ENCODE measurements around the gene GNAL.

GNAL gene

DNA sequence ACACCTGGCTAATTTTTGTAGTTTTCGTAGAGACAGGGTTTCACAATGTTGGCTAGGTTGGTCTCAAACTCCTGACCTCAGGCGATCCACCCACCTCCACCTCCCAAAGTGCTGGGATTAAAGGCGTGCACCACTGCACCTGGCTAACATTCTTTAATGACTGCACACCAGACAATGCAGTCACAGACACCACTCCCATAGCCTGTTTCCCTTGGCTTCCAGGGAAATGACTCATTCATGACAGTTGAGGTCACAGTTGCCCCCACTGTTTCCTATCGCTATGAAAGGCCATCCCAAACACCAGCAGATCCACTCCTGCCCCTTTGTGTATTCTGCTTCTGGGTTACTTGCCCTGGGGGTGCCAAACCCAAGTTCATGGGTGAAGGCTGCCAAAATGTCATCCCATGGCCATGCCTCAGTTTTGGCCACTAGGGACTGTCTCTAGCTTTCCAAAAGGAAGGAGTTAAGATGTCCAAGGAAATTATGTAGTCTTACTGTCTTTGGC is 170.9 kb downstream of the GNAL start:
- Histone ChIP-seq H3K36me3 (peaks cover 3 to 12% (median 6%) of the 10 kb centered on the region in 3 donors), H3K27ac (no peak overlapping the region), H3K4me3 (no peak overlapping the region), H3K9me3 (no peaks in the 10 kb centered on the region), H3K4me1 (peaks cover 0 to 18% (median 0%) of the 10 kb centered on the region in 4 donors), H3K27me3 (no peaks in the 10 kb centered on the region)
- TF ChIP-seq, protein P1, sequence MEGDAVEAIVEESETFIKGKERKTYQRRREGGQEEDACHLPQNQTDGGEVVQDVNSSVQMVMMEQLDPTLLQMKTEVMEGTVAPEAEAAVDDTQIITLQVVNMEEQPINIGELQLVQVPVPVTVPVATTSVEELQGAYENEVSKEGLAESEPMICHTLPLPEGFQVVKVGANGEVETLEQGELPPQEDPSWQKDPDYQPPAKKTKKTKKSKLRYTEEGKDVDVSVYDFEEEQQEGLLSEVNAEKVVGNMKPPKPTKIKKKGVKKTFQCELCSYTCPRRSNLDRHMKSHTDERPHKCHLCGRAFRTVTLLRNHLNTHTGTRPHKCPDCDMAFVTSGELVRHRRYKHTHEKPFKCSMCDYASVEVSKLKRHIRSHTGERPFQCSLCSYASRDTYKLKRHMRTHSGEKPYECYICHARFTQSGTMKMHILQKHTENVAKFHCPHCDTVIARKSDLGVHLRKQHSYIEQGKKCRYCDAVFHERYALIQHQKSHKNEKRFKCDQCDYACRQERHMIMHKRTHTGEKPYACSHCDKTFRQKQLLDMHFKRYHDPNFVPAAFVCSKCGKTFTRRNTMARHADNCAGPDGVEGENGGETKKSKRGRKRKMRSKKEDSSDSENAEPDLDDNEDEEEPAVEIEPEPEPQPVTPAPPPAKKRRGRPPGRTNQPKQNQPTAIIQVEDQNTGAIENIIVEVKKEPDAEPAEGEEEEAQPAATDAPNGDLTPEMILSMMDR (IDR thresholded peaks at IDR 0.05): no peak
- intact Hi-C loops (cut with DNase I; ENCODE audit: low total_unique reads): loop anchor here (10.0 kb wide), 2 partner anchors 45 to 685 kb away; partner anchors contain the start of gene MPPE1
- DNase-seq: no peak

DNA sequence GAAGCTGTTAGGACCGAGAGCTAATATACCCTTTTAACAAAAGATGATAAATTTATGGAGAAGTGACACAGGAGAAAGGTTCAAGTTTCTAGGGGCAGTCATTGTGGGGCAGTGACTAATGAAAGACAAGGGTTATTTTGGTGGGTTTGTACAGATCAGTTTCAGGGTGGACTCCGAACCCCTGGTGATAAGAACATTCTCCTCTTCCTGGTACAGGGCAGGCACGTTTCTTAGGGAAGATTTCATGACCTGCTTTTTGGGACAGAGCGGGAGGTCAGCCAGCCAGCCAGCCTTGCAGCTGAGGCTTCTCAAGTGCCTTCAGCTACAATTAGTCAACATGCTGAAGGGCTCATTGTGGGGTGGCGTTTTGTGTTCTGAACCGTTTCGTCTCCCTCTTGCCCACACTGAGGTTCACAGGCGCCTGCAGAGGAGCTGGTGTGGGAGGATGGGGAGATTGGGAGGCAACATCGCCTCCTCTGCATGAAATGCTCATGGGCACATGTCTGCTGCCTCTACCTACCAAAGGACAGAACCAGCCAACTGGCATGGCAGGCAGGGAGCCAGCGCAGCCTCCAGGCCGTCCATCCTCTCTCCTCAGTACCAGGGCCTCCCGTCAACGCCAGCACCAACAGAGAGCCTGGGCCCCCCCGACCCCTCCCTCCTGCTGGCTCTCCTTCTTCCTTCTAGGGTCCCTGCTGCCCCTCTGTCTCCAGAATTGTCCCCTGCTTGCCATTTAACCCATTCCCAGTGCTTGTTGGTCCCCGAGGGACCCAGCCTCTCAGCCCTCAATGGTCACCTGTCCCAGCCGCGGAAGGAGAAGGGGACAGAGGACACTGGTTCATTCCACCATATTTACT is 171.8 kb downstream of the GNAL start:
- TF ChIP-seq, protein P1 (IDR thresholded peaks at IDR 0.05): no peak
- H3K4me3 ChIP-seq: no peak overlapping the region
- H3K36me3 ChIP-seq: peaks cover 0 to 7% (median 5%) of the 10 kb centered on the region in 3 donors
- no peak for DNase-seq
- peaks cover 0 to 18% (median 0%) of the 10 kb centered on the region in 4 donors for H3K4me1 ChIP-seq
- no peaks in the 10 kb centered on the region for H3K27me3 ChIP-seq
- intact Hi-C loops (cut with DNase I; ENCODE audit: low total_unique reads): no loop called here
- H3K27ac ChIP-seq: no peak overlapping the region
- no peaks in the 10 kb centered on the region for H3K9me3 ChIP-seq

DNA sequence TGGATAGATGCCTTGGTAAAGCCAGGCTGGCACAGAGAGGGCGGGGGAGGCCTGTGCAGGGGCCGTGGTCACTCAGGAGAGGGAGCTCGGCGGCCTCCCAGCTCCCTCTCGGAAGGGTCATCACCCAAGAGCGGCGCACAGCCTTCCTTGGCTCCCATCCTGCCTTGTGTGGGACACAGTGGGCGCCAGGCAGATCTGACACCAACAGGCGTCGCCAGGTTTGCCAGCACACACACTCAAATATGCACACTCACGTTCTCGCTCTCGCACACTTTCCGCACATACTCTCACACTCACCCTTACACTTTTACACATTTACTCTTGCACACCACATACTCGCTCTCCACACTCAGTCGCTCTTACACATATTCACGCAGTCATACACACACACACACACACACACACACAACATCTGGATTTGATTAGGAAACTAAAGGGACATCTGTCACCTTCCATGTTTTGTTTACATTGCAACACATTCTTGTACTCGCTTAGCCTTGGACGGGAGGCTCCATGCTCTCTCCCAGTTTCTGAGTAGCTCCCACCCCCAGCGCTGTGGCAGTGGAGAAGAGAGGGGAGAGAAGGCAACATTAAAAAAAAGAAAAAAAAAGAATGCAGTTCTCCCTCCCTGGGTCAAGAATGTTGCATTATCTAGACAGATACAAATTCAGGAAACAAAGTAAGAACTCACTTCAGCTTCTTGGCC is 172.7 kb downstream of the GNAL start:
- no peak for DNase-seq
- Histone ChIP-seq H3K4me3 (no peak overlapping the region), H3K27me3 (no peaks in the 10 kb centered on the region), H3K9me3 (no peaks in the 10 kb centered on the region), H3K27ac (no peak overlapping the region), H3K4me1 (peaks cover 0 to 9% (median 0%) of the 10 kb centered on the region in 4 donors), H3K36me3 (peaks cover 0 to 7% (median 3%) of the 10 kb centered on the region in 3 donors)
- TF ChIP-seq, protein P1 (IDR thresholded peaks at IDR 0.05): no peak
- intact Hi-C loops (cut with DNase I; ENCODE audit: low total_unique reads): no loop called here

DNA sequence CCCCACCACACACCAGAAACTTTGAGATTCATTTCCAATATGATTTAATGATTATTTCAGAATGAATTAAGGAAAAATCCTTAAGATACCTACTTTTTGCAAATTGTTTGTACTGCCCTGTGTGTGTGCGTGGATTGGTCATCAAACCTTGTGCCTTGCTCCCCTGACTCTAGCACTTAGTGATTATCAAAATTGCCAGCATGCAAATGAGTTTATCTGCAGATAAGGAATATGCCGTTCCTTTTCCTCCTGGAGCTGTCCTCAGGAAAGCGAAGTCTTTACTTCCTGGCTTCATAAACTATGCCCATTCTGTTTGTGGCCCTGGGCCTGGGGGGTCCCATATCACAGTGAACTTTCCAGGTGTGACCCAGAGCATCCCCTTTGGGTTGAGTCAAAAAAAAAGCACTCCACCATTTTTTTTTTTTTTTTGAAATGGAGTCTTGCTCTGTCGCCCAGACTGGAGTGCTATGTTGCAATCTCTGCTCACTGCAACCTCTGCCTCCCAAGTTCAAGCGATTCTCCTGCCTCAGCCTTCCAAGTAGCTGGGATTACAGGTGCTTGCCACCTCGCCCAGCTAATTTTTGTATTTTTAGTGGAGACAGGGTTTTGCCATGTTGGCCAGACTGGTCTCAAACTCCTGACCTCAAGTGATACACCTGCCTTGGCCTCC is 173.5 kb downstream of the GNAL start:
- no peaks in the 10 kb centered on the region for H3K9me3 ChIP-seq
- intact Hi-C loops (cut with DNase I; ENCODE audit: low total_unique reads): no loop called here
- H3K36me3 ChIP-seq: peaks cover 0 to 7% (median 3%) of the 10 kb centered on the region in 3 donors
- no peak overlapping the region for H3K4me3 ChIP-seq
- H3K27me3 ChIP-seq: no peaks in the 10 kb centered on the region
- no peak overlapping the region for H3K27ac ChIP-seq
- no peak for DNase-seq
- TF ChIP-seq, protein P1 (IDR thresholded peaks at IDR 0.05): no peak
- H3K4me1 ChIP-seq: peaks cover 0 to under 1% (median 0%) of the 10 kb centered on the region in 4 donors

DNA sequence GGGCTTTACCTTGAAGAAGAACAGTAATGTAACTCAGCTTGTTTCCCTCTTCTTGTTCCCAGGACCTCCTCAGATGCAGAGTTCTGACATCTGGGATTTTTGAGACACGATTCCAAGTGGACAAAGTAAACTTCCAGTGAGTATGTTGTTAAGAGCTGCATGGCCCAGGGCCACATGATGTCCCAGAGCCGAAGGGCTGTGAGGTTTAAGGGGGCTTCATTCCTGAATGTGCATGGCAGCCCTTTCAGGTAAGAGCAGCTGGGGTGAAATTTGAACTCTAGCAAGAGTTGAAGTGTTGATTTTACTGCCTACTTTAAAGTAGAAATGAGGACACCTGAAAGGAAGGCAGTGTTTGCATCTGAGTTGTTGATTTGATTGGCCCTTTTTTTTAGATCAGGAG is 175.4 kb downstream of the GNAL start:
- intact Hi-C loops (cut with DNase I; ENCODE audit: low total_unique reads): no loop called here

More for the DNA sequence above, 175.4 kb downstream of the GNAL start:
- TF ChIP-seq, protein P1 (IDR thresholded peaks at IDR 0.05): no peak
- H3K4me3 ChIP-seq: no peak overlapping the region
- no peaks in the 10 kb centered on the region for H3K4me1 ChIP-seq
- no peak for DNase-seq
- H3K9me3 ChIP-seq: no peaks in the 10 kb centered on the region
- H3K27me3 ChIP-seq: no peaks in the 10 kb centered on the region
- H3K27ac ChIP-seq: no peak overlapping the region
- peaks cover 3 to 14% (median 4%) of the 10 kb centered on the region in 3 donors for H3K36me3 ChIP-seq
